K562 (cell line): ENCODE results near the gene TMPRSS9. TPM values are rescaled to one million over a fixed set of nuclear protein-coding genes. Genes with fewer than 3 reads are reported as not detected.

Source experiments
- CEBPZ ChIP-seq: fragments of 150-350 bp; IDR thresholded peaks from 2 replicates; pipeline ENCODE4 v1.6.1; 2014; ENCODE audit warnings: low read depth, mild to moderate bottlenecking, low read length, borderline replicate concordance
- CTCF ChIP-seq, 3 experiments: IDR thresholded peaks in 2 of 3; conservative IDR thresholded peaks in 1 of 3; 2 replicates each; pipeline ENCODE4 v1.5.1; 2011 to 2012; ENCODE audit warnings: low read length in 3 of 3, mild to moderate bottlenecking in 3 of 3, control low read depth in 2 of 3, improper control_type of control experiment in 1 of 3, inconsistent platforms in 1 of 3, low read depth in 1 of 3, mixed read lengths in 1 of 3, moderate library complexity in 1 of 3; ENCODE audit not compliant: insufficient read depth in 2 of 3
- KAT2B ChIP-seq: IDR thresholded peaks from one replicate; pipeline ENCODE4 v1.6.1; 2012; ENCODE audit warnings: low read depth, mild to moderate bottlenecking, control low read depth, inconsistent platforms, low read length, moderate library complexity
- MAFK ChIP-seq: IDR thresholded peaks from 2 replicates; pipeline ENCODE4 v1.6.1; 2011; ENCODE audit warnings: low read length, improper control_type of control experiment
- ZNF655 ChIP-seq: fragments of 250-450 bp; sonication (Bioruptor Pico); IDR thresholded peaks from 2 replicates; pipeline ENCODE4 v1.5.0; 2021
- polyA plus RNA-seq, 8 experiments: library from polyadenylated mRNA; depleted of rRNA in 4 of 8; stranded (reverse) in 5 of 8; unstranded in 3 of 8; fragments of >200 nt; fragmentation: Nextera tagmentation in 2 of 8; fragmentation: Illumina TruSeq in 1 of 8; extraction: Ambion mirVana in 2 of 8; extraction: Trizol in 1 of 8; gene quantifications; 2 replicates each; pipeline versions ENCODE4 v1.2.1 to v1.2.3, GENCODE V29; 2011 to 2014; ENCODE audit warnings: inconsistent platforms in 1 of 8, missing spikeins in 1 of 8
- total RNA-seq, 7 experiments: library from RNA; depleted of rRNA in 6 of 7; stranded (reverse); fragments of >200 nt in 6 of 7; fragmentation: Illumina TruSeq in 2 of 7; extraction: Trizol in 2 of 7; gene quantifications; 2 replicates each; pipeline versions ENCODE4 v1.2.1 to v1.2.3, GENCODE V29; 2011 to 2021; ENCODE audit warnings: low replicate concordance in 1 of 7

Gene TMPRSS9
- total and polyA plus RNA-seq, 9 of the 15 experiments (the other 6 are each of a cell fraction or from before 2014, with no cell fraction given): 0.01 to 0.03 TPM; not detected in 7

GRCh38 chr19:2337329-2337707 is 22.7 kb upstream of the TMPRSS9 start (continued):
- TF ChIP-seq CEBPZ: no peak
- no peak for TF ChIP-seq KAT2B
- TF ChIP-seq CTCF (IDR thresholded peaks at IDR 0.05 in 2 of 3, conservative IDR thresholded peaks at IDR 0.05 in 1 of 3; ENCODE audit: insufficient read depth in 2 of 3, low read depth in 1 of 3, low read length in 3 of 3): 0 out of 6 replicates have a peak, but pooled peaks of 1 of the 3 experiments have one; percentile 7
- TF ChIP-seq ZNF655: no peak
- TF ChIP-seq MAFK: no peak
